Measurements from ENCODE around the gene SFXN3.

- TF ChIP-seq CTCF (conservative IDR thresholded peaks at IDR 0.05; ENCODE audit: low read depth in 2 of 2) (no peak), STAT1 (IDR thresholded peaks at IDR 0.05; ENCODE audit: unreplicated experiment) (no peak), POLR2AphosphoS5 (IDR thresholded peaks at IDR 0.05; ENCODE audit: low read depth) (no peak), EZH2phosphoT487 (IDR thresholded peaks at IDR 0.05; ENCODE audit: unreplicated experiment) (no peak), EZH2 (IDR thresholded peaks at IDR 0.05; ENCODE audit: low read depth, unreplicated experiment) (no peak), ZNF114 (CRISPR knock-in tag; IDR thresholded peaks at IDR 0.05) (no peak), REST (IDR thresholded peaks at IDR 0.05; ENCODE audit: unreplicated experiment) (no peak), ZNF331 (CRISPR knock-in tag; IDR thresholded peaks at IDR 0.05; ENCODE audit: low read depth) (no peak), JUNB (IDR thresholded peaks at IDR 0.05; ENCODE audit: unreplicated experiment) (no peak), ZNF462 (CRISPR knock-in tag; IDR thresholded peaks at IDR 0.05) (no peak), CREB1 (CRISPR knock-in tag; IDR thresholded peaks at IDR 0.05; ENCODE audit: low read depth) (no peak), NANOG (IDR thresholded peaks at IDR 0.05; ENCODE audit: borderline replicate concordance) (no peak), ETS1 (IDR thresholded peaks at IDR 0.05) (no peak)
Measured at GRCh38 chr10:101044117-101044516, 13.1 kb downstream of the SFXN3 start.
